C4-2B (cell line): ENCODE measurements around the gene PTPDC1.

ENCODE experiments used
- H3K27ac ChIP-seq: fragments of 450-650 bp; 2 replicates; pipeline ENCODE4 v1.5.1; 2017
- CTCF ChIP-seq: fragments of 450-650 bp; conservative IDR thresholded peaks from 2 replicates; pipeline ENCODE4 v1.5.1; 2017; ENCODE audit warnings: mild to moderate bottlenecking
- ZFX ChIP-seq: fragments of 450-650 bp; IDR thresholded peaks from 2 replicates; pipeline ENCODE4 v1.6.1; 2017

Gene PTPDC1

GRCh38 chr9:94144394-94144793, 60.1 kb downstream of the PTPDC1 start:
- TF ChIP-seq CTCF = no peak
- no peak for TF ChIP-seq ZFX
- H3K27ac ChIP-seq = no peak overlapping the region; the same call in 1 of the 2 replicates

- H3K27ac ChIP-seq = no peak overlapping the region
- TF ChIP-seq ZFX (no peak), CTCF (no peak)
Measured at GRCh38 chr9:94145640-94146039, 61.4 kb downstream of the PTPDC1 start.

GRCh38 chr9:94147776-94148175, 63.5 kb downstream of the PTPDC1 start:
- no peak for TF ChIP-seq CTCF
- H3K27ac ChIP-seq = no peak overlapping the region

- no peak for TF ChIP-seq ZFX
- no peak for TF ChIP-seq CTCF
- no peak overlapping the region for H3K27ac ChIP-seq
Measured at GRCh38 chr9:94148419-94148818, 64.2 kb downstream of the PTPDC1 start.

GRCh38 chr9:94149696-94150095, 65.4 kb downstream of the PTPDC1 start:
- H3K27ac ChIP-seq = no peak overlapping the region
- TF ChIP-seq CTCF (no peak), ZFX (no peak)

- TF ChIP-seq ZFX = no peak
- no peak for TF ChIP-seq CTCF
- H3K27ac ChIP-seq = no peak overlapping the region
Measured at GRCh38 chr9:94150279-94150828, 66.1 kb downstream of the PTPDC1 start.

- TF ChIP-seq ZFX (no peak), CTCF (no peak)
- H3K27ac ChIP-seq = no peak overlapping the region
Measured at GRCh38 chr9:94150890-94151650, 66.8 kb downstream of the PTPDC1 start.
